GM12801 (cell line): ENCODE data around the gene GNL1.

Experiments used
- CTCF ChIP-seq: IDR thresholded peaks from one replicate; pipeline ENCODE4 v1.5.1; 2011; ENCODE audit warnings: control low read depth; ENCODE audit not compliant: insufficient read length; ENCODE audit errors: extremely low read depth

Gene GNL1

DNA sequence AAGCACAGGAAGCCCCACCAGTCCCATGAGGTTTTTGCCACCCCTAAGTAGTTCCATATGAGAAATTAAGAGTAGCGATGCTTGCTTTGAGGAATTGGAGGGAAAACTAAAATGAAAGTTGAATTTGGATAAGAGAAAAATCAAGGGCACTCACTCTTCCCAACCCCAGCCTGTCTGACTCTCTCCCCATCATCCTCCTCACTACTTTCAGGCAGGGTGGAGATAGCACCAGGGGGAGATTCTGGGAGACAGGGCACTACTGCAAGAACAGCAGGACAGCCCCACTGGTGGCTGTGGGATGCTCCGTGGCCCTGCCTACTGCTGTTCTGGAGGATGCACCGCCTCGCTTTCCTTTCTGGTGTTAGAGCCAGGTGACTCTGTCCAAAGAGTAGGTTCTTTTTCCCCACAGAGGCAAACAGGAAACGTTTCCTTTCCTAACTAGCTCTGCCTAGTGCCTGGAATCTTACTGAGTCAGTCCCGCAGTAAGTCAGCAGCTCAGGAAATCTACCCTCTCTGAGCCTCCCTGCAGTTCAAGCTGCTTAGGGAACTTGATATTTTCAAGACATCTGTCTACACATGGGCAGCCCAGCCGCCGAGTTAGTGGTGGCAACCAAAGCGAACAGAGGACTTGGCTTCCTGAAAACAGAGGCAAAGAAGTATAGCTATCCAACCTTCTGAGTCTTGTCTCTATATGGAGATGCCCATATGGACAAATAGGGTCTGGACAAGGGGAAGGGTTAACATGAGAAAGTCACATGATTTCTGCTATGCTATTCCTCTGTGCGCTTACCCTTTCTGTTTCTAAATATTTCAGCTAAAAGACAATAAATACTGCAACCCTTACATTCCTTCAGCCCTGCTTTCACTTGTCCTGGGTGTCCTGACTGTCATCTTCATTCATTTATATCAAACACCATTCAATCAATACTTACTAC lies 55.6 kb downstream of the GNL1 start:
- TF ChIP-seq CTCF = no peak

DNA sequence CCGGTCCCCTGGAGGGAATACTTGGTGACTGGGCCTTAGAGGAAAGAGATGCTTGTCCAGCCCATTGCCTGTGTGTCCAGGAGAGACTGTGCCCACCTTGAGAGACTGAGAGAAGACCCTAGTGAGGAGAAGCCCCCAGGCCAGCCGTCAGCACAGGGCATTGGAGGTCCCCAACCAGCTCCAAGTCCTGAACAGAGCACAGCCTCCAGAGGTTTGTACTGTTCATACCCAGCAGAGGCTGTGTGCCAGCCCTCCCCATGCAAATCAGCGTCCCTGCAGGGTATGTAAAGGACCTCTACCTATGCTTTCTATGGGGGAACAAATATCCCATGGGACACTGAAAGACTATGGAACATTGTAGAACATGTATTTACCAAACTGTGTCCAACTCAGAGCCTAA lies 58.6 kb downstream of the GNL1 start:
- no peak for TF ChIP-seq CTCF

DNA sequence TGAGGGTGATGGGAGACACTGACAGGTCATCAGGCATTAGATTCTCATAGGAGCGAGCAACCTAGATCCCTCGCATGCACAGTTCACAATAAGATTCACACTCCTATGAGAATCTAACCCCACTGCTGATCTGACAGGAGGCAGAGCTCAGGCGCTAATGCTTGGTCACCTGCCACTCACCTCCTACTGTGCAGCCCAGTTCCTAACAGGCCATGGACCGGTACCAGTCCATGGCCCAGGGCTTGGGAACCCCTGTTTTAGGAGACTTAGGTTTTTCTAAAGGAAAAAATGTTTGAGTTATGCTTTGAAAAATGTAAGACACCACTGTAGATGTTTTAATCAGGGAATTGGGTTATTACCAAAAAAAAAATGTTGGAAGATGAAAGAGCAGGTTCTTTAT lies 60.3 kb downstream of the GNL1 start:
- no peak for TF ChIP-seq CTCF

DNA sequence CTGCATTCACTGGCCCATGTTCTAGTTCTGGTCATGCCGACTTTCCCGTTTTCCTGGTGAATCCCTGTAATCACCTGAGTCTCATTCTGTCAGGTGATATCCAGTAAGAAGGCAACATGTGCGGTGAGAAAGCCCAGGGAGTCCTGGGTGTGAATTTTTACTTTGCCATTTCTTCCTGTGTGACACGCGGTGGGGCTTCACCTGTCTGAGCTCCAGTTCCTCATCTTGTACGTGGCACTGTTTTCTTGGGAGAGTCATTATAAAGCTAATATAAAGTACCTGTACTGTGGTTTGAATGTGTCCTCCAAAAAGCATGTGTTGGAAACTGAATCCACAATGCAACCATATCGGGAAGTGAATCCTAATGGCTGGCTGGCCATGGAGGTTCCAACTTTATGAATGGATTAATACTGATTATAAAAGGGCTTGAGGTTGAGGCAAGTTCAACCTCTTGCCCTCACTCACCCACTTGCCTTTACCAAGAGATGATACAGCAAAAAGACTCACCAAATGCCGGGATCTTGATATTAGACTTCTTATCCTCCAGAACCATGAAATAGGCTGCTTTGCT lies 61.9 kb downstream of the GNL1 start:
- TF ChIP-seq CTCF = no peak

- TF ChIP-seq CTCF = no peak
Observed at GRCh38 chr6:30493643-30494250, 62.5 kb downstream of the GNL1 start.

DNA sequence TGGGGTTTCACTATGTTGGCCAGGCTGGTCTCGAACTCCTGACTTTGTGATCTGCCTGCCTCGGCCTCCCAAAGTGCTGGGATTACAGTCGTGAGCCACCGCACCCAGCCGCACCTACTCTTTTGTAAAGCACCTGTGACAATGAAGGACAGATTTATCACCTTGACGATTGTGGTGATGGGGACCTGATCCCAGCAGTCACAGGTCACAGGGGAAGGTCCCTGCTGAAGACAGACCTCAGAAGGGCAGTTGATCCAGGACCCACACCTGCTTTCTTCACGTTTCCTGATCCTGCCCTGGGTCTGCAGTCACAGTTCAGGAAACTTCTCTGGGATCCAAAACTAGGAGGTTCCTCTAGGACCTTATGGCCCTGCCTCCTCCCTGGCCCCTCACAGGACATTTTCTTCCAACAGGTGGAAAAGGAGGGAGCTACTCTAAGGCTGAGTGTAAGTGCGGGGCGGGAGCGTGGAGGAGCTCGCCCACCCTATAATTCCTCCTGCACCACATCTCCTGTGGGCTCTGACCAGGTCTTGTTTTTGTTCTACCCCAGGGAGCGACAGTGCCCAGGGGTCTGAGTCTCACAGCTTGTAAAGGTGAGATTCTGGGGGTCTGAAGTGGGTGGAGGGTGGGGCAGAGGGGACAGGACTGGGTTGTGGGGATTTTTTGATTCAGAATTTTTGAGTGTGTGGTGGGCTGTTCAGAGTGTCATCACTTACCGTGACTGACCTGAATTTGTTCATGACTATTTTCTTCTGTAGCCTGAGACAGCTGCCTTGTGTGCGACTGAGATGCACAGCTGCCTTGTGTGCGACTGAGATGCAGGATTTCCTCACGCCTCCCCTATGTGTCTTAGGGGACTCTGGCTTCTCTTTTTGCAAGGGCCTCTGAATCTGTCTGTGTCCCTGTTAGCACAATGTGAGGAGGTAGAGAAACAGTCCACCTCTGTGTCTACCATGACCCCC lies 64.0 kb downstream of the GNL1 start:
- no peak for TF ChIP-seq CTCF
